Measurements from ENCODE around the gene ACADVL. TPM values are rescaled to one million over a fixed set of nuclear protein-coding genes. Genes with fewer than 3 reads are reported as not detected.

ACADVL gene
- total RNA-seq, 1 donor from 2014 or later: 219 TPM

GRCh38 chr17:7250695-7251627 lies 31.2 kb downstream of the ACADVL start:
- DNase-seq (ENCODE audit: low read depth in 2 of 2): peak in 1 of 2 donors; percentile 74

- DNase-seq (ENCODE audit: low read depth in 2 of 2): peak; percentile 100
Observed at GRCh38 chr17:7251661-7252175, 32.0 kb downstream of the ACADVL start, which contains the start of gene CTDNEP1. TSS of gene CTDNEP1 (minus strand) at chr17:7251734. CDS start at chr17:7251296, 438 bp downstream.

GRCh38 chr17:7252176-7253043 lies 32.7 kb downstream of the ACADVL start, which contains the start of gene ELP5:
TSS of gene ELP5 (plus strand) at chr17:7252215. CDS start at chr17:7252551, 336 bp downstream.
- peak; percentile 91 to 95 for DNase-seq (ENCODE audit: low read depth in 2 of 2)

GRCh38 chr17:7253082-7253481 lies 33.3 kb downstream of the ACADVL start:
- no peak for DNase-seq (ENCODE audit: low read depth in 2 of 2)

GRCh38 chr17:7254511-7254910 lies 34.8 kb downstream of the ACADVL start:
- no peak for DNase-seq (ENCODE audit: low read depth in 2 of 2)

GRCh38 chr17:7256766-7257456 lies 37.2 kb downstream of the ACADVL start:
- no peak for DNase-seq (ENCODE audit: low read depth in 2 of 2)

GRCh38 chr17:7258731-7259554 lies 39.2 kb downstream of the ACADVL start:
- no peak for DNase-seq (ENCODE audit: low read depth in 2 of 2)

- no peak for DNase-seq (ENCODE audit: low read depth in 2 of 2)
Observed at GRCh38 chr17:7259555-7259889, 39.8 kb downstream of the ACADVL start.

GRCh38 chr17:7260151-7260550 lies 40.4 kb downstream of the ACADVL start:
- no peak for DNase-seq (ENCODE audit: low read depth in 2 of 2)

- DNase-seq (ENCODE audit: low read depth in 2 of 2): peak in 1 of 2 donors; percentile 24
Observed at GRCh38 chr17:7260651-7261378, 41.1 kb downstream of the ACADVL start.

GRCh38 chr17:7261379-7262191 lies 41.8 kb downstream of the ACADVL start:
- no peak for DNase-seq (ENCODE audit: low read depth in 2 of 2)

- no peak for DNase-seq (ENCODE audit: low read depth in 2 of 2)
Observed at GRCh38 chr17:7262192-7262934, 42.6 kb downstream of the ACADVL start, which contains the start of gene CLDN7. TSS of gene CLDN7 (minus strand) at chr17:7262478. CDS start at chr17:7262043, 435 bp downstream.

- no peak for DNase-seq (ENCODE audit: low read depth in 2 of 2)
Observed at GRCh38 chr17:7262935-7263800, 43.4 kb downstream of the ACADVL start.

- no peak for DNase-seq (ENCODE audit: low read depth in 2 of 2)
Observed at GRCh38 chr17:7263801-7264078, 44.0 kb downstream of the ACADVL start.

- DNase-seq (ENCODE audit: low read depth in 2 of 2): no peak
Observed at GRCh38 chr17:7266784-7267183, 47.0 kb downstream of the ACADVL start.

All from dermis microvascular lymphatic vessel endothelial cell (primary cell).